HepG2 (cell line): ENCODE results near the gene C12orf43. TPM values are rescaled to one million over a fixed set of nuclear protein-coding genes. Genes with fewer than 3 reads are reported as not detected.

Source experiments
- CC2D1A ChIP-seq: sonication (generic); formaldehyde crosslinking; IDR thresholded peaks from 2 replicates; pipeline ENCODE4 v1.8.1; 2023; ENCODE audit warnings: mild to moderate bottlenecking, missing genetic modification reagents
- DMTF1 ChIP-seq: sonication (generic); formaldehyde crosslinking; IDR thresholded peaks from 2 replicates; pipeline ENCODE4 v1.4.0; 2020; ENCODE audit warnings: mild to moderate bottlenecking, missing genetic modification reagents
- FOXO1 ChIP-seq: sonication (generic); formaldehyde crosslinking; IDR thresholded peaks from 2 replicates; pipeline ENCODE4 v1.4.0; 2020; ENCODE audit warnings: missing genetic modification reagents
- HBP1 ChIP-seq: IDR thresholded peaks from 2 replicates; pipeline ENCODE4 v1.6.1; 2016; ENCODE audit warnings: low read depth, control low read depth
- MLX ChIP-seq: IDR thresholded peaks from 2 replicates; pipeline ENCODE4 v1.6.1; 2016
- MNT ChIP-seq: fragments of 450-650 bp; IDR thresholded peaks from 2 replicates; pipeline ENCODE4 v1.6.1; 2016
- SCMH1 ChIP-seq: sonication (generic); formaldehyde crosslinking; IDR thresholded peaks from 2 replicates; pipeline ENCODE4 v1.9.0; 2021; ENCODE audit warnings: missing genetic modification reagents, mild to moderate bottlenecking, borderline replicate concordance
- SMAD1 ChIP-seq: sonication (generic); formaldehyde crosslinking; IDR thresholded peaks from 2 replicates; pipeline ENCODE4 v1.4.0; 2020; ENCODE audit warnings: missing genetic modification reagents, low read depth, mild to moderate bottlenecking, borderline replicate concordance
- THAP11 ChIP-seq: IDR thresholded peaks from 2 replicates; pipeline ENCODE4 v1.6.1; 2016; ENCODE audit warnings: missing biosample characterization, missing genetic modification reagents
- ZBED4 ChIP-seq: sonication (generic); formaldehyde crosslinking; IDR thresholded peaks from 2 replicates; pipeline ENCODE4 v1.4.0; 2020; ENCODE audit warnings: missing genetic modification reagents, borderline replicate concordance
- ZFP36 ChIP-seq: fragments of 150-350 bp; IDR thresholded peaks from 2 replicates; pipeline ENCODE4 v1.6.1; 2018; ENCODE audit warnings: borderline replicate concordance, low read length, low read depth; ENCODE audit not compliant: partially characterized antibody
- ZNF546 ChIP-seq: sonication (generic); formaldehyde crosslinking; conservative IDR thresholded peaks from 2 replicates; pipeline ENCODE4 v1.8.1; 2023; ENCODE audit warnings: mild to moderate bottlenecking, missing genetic modification reagents
- ZNF724P ChIP-seq: sonication (generic); formaldehyde crosslinking; IDR thresholded peaks from 2 replicates; pipeline ENCODE4 v1.8.0; 2022; ENCODE audit warnings: missing genetic modification reagents, borderline replicate concordance
- ZNF766 ChIP-seq: sonication (generic); formaldehyde crosslinking; IDR thresholded peaks from 2 replicates; pipeline ENCODE4 v1.5.0; 2020; ENCODE audit warnings: missing genetic modification reagents, borderline replicate concordance
- ZNF773 ChIP-seq: sonication (generic); formaldehyde crosslinking; IDR thresholded peaks from 2 replicates; pipeline ENCODE4 v1.4.0; 2020; ENCODE audit warnings: missing genetic modification reagents, borderline replicate concordance
- ZNF841 ChIP-seq: sonication (generic); formaldehyde crosslinking; IDR thresholded peaks from 2 replicates; pipeline ENCODE4 v1.8.1; 2023; ENCODE audit warnings: missing genetic modification reagents, borderline replicate concordance
- ZNF879 ChIP-seq: sonication (generic); formaldehyde crosslinking; IDR thresholded peaks from 2 replicates; pipeline ENCODE4 v1.8.1; 2023; ENCODE audit warnings: missing genetic modification reagents
- ZNF883 ChIP-seq: sonication (generic); formaldehyde crosslinking; IDR thresholded peaks from 2 replicates; pipeline ENCODE4 v1.5.1; 2020; ENCODE audit warnings: mild to moderate bottlenecking, missing genetic modification reagents; ENCODE audit errors: not compliant biosample characterization
- polyA plus RNA-seq, 8 experiments: library from polyadenylated mRNA; depleted of rRNA in 3 of 8; stranded (reverse) in 7 of 8; unstranded in 1 of 8; fragments of >200 nt; fragmentation: Illumina TruSeq in 4 of 8; extraction: Trizol in 4 of 8; gene quantifications; 2 replicates each; pipeline versions ENCODE4 v1.2.1 to v1.2.3, GENCODE V29; 2011 to 2016; ENCODE audit warnings: low read depth in 4 of 8, missing spikeins in 1 of 8, mixed read lengths in 1 of 8; ENCODE audit not compliant: insufficient read depth in 1 of 8
- total RNA-seq, 5 experiments: library from RNA; depleted of rRNA; stranded (reverse); fragments of >200 nt; fragmentation: Illumina TruSeq; extraction: Trizol; gene quantifications; 2 replicates each; pipeline ENCODE4 v1.2.3, GENCODE V29; 2016; ENCODE audit warnings: low read depth in 1 of 5

The C12orf43 gene
- total and polyA plus RNA-seq, 2 of the 13 experiments (the other 11 are each of a cell fraction or from before 2014, with no cell fraction given) = 7.9 to 11.1 TPM

DNA sequence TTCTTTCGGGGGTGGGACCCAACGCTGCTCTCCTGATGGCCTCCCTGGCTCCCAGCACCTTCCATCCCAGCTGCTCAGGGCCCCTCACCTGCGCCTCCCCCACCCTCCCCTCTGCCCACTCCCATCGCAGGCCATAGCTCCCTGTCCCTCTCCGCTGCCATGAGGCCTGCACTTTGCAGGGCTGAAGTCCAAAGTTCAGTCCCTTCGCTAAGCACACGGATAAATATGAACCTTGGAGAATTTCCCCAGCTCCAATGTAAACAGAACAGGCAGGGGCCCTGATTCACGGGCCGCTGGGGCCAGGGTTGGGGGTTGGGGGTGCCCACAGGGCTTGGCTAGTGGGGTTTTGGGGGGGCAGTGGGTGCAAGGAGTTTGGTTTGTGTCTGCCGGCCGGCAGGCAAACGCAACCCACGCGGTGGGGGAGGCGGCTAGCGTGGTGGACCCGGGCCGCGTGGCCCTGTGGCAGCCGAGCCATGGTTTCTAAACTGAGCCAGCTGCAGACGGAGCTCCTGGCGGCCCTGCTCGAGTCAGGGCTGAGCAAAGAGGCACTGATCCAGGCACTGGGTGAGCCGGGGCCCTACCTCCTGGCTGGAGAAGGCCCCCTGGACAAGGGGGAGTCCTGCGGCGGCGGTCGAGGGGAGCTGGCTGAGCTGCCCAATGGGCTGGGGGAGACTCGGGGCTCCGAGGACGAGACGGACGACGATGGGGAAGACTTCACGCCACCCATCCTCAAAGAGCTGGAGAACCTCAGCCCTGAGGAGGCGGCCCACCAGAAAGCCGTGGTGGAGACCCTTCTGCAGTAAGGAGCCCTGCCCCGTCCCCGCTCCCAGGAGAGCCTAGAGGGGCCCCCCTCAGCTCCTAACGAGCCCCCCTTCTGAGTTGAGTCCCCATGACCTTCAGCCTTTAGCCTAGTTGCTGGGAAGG, 37.7 kb downstream of the C12orf43 start, which contains the start of gene HNF1A (continued):
- peak; percentile 94 for TF ChIP-seq FOXO1 (CRISPR knock-in tag)
- no peak; the same call in 1 of the 2 replicates for TF ChIP-seq MNT
- no peak for TF ChIP-seq ZNF841 (CRISPR knock-in tag)
- TF ChIP-seq CC2D1A (CRISPR knock-in tag) = no peak
- TF ChIP-seq HBP1 (CRISPR knock-in tag) = peak; percentile 76; the same call in 1 of the 2 replicates
- TF ChIP-seq ZNF879 (CRISPR knock-in tag) = peak; percentile 86; the same call in 1 of the 2 replicates
- peak; percentile 79; the same call in 1 of the 2 replicates for TF ChIP-seq ZNF766 (CRISPR knock-in tag)
- no peak for TF ChIP-seq ZNF883 (CRISPR knock-in tag)
- TF ChIP-seq ZFP36 = no peak
- no peak for TF ChIP-seq ZBED4 (CRISPR knock-in tag)
- no peak; the same call in 1 of the 2 replicates for TF ChIP-seq ZNF546 (CRISPR knock-in tag)
- peak; percentile 60 for TF ChIP-seq THAP11 (CRISPR knock-in tag)
- TF ChIP-seq MLX (CRISPR knock-in tag) = peak; percentile 90
- peak; percentile 31; the same call in 1 of the 2 replicates for TF ChIP-seq DMTF1 (CRISPR knock-in tag)
- peak; percentile 75; the same call in 1 of the 2 replicates for TF ChIP-seq SMAD1 (CRISPR knock-in tag)
- TF ChIP-seq ZNF773 (CRISPR knock-in tag) = no peak
- no peak for TF ChIP-seq SCMH1 (CRISPR knock-in tag)
- TF ChIP-seq ZNF724P (CRISPR knock-in tag) = no peak
